ENCODE data around the gene HS3ST4. TPM values are rescaled to one million over a fixed set of nuclear protein-coding genes. Genes with fewer than 3 reads are reported as not detected.

Gene HS3ST4
- total and polyA plus RNA-seq, 2 of the 8 experiments (the other 6 are each of a cell fraction or from before 2014, with no cell fraction given) = 1.9 to 3.3 TPM

GRCh38 chr16:26015776-26016175 lies 324.0 kb downstream of the HS3ST4 start:
- Histone ChIP-seq H4K20me1 (replicated peaks in 1 of 2; ENCODE audit: control insufficient read depth in 1 of 2, insufficient read depth in 2 of 2, low read length in 2 of 2) (no peaks in the 10 kb centered on the region), H2BK5ac (ENCODE audit: low read depth, low read length) (no peak overlapping the region)
- WGBS, 2 experiments (ENCODE audit: extremely low coverage in 1 of 2, insufficient coverage in 1 of 2, insufficient read length in 1 of 2, insufficient replicate concordance in 2 of 2, low coverage in 1 of 2, low lambda C conversion rate in 2 of 2, missing lambda C conversion rate in 1 of 2) = 88% methylated on average over 3 of the region's 3 CpGs; no CpG with 5 or more reads in 1 of the 2 experiments

More at GRCh38 chr16:26015776-26016175, 324.0 kb downstream of the HS3ST4 start:
- H3K56ac ChIP-seq (replicated peaks; ENCODE audit: insufficient read length, low read depth, low read length) = no peak overlapping the region
- POLR2A ChIA-PET (ENCODE audit: partially characterized antibody) = no interaction called here
- no peak overlapping the region for H2BK12ac ChIP-seq (ENCODE audit: low read depth, low read length)
- no peak overlapping the region for H2BK15ac ChIP-seq (ENCODE audit: low read length)
- H2BK20ac ChIP-seq (ENCODE audit: low read length) = no peak overlapping the region
- H3K27ac ChIP-seq (ENCODE audit: low read depth, low read length) = no peak overlapping the region
- peaks cover 0 to 12% (median 2%) of the 10 kb centered on the region in 4 experiments; a peak in 2 of 7 replicates for H3K4me1 ChIP-seq (replicated peaks in 1 of 4; ENCODE audit: control insufficient read depth in 3 of 4, insufficient read depth in 4 of 4, low read length in 3 of 4)
- CTCF ChIA-PET (ENCODE audit: partially characterized antibody) = no interaction called here
- H3K36me3 ChIP-seq (ENCODE audit: control insufficient read depth in 2 of 4, insufficient read depth in 4 of 4, low read length in 3 of 4) = no peaks in the 10 kb centered on the region; a peak in 1 of 8 replicates
- FAIRE-seq (no peak), DNase-seq (ENCODE audit: low read depth in 1 of 2, low spot score in 2 of 2) (no peak)
- H2AFZ ChIP-seq (ENCODE audit: low read length) = no peak overlapping the region
- H4K91ac ChIP-seq (replicated peaks; ENCODE audit: insufficient read length, low read length) = no peak overlapping the region
- no peak overlapping the region for H3K23ac ChIP-seq (ENCODE audit: insufficient read length)
- no peak overlapping the region for H2AK5ac ChIP-seq (ENCODE audit: low read depth, low read length)
- no peak overlapping the region for H2BK120ac ChIP-seq (replicated peaks; ENCODE audit: low read depth, low read length)
- no peak overlapping the region for H3K4me2 ChIP-seq (ENCODE audit: insufficient read depth in 1 of 2, low read depth in 2 of 2, low read length in 2 of 2)
- H3K18ac ChIP-seq (ENCODE audit: extremely low read depth, low read length) = no peak overlapping the region
- no peak overlapping the region for H4K8ac ChIP-seq (ENCODE audit: extremely low read depth, insufficient read depth, low read length)
- H3K27me3 ChIP-seq (replicated peaks in 1 of 4; ENCODE audit: control insufficient read depth in 3 of 4, extremely low read depth in 1 of 4, insufficient read depth in 3 of 4, low read length in 3 of 4) = no peaks in the 10 kb centered on the region
- H3K9me3 ChIP-seq (ENCODE audit: insufficient read depth in 2 of 2, low read depth in 1 of 2, low read length in 1 of 2) = peaks cover 12 to 23% of the 10 kb centered on the region in 2 experiments; a peak in 3 of 4 replicates
- TF ChIP-seq TCF12 (IDR thresholded peaks at IDR 0.05; ENCODE audit: low read depth, low read length) = no peak
- TF ChIP-seq JUN (IDR thresholded peaks at IDR 0.05; ENCODE audit: low read depth, low read length) = no peak
- no peak for TF ChIP-seq EGR1 (IDR thresholded peaks at IDR 0.05; ENCODE audit: borderline replicate concordance, low read depth, low read length)
- H3K4ac ChIP-seq (replicated peaks; ENCODE audit: insufficient read length, low read depth, low read length) = no peak overlapping the region
- no peaks in the 10 kb centered on the region for H3K79me2 ChIP-seq (ENCODE audit: control insufficient read depth in 1 of 2, insufficient read depth in 2 of 2, low read length in 2 of 2)
- no peaks in the 10 kb centered on the region for H3K79me1 ChIP-seq (ENCODE audit: low read depth, low read length)
- H3K4me3 ChIP-seq (ENCODE audit: extremely low read depth in 1 of 4, insufficient read depth in 2 of 4, low read depth in 3 of 4, low read length in 4 of 4) = no peak overlapping the region
- H3K9ac ChIP-seq (replicated peaks in 1 of 4; ENCODE audit: extremely low read depth in 1 of 4, low read depth in 3 of 4, low read length in 3 of 4) = no peak overlapping the region
- H3K14ac ChIP-seq (ENCODE audit: insufficient read length) = no peak overlapping the region
- no peak overlapping the region for H4K5ac ChIP-seq (ENCODE audit: insufficient read length, low read depth, low read length)
- H3K23me2 ChIP-seq (ENCODE audit: low read depth, low read length) = no peaks in the 10 kb centered on the region; the same call in 1 of the 2 replicates
